Hepatocyte (in vitro differentiated cells): ENCODE results near the gene RPS6KC1.

Source experiments
- EZH2 ChIP-seq: fragments of 200-600 bp; sonication (generic); IDR thresholded peaks from 2 replicates; pipeline ENCODE4 v1.6.1; 2016; ENCODE audit warnings: antibody characterized with exemption, mild to moderate bottlenecking, borderline replicate concordance
- TF ChIP-seq, protein P1 (sequence below): fragments of 200-600 bp; sonication (generic); IDR thresholded peaks from 2 replicates; pipeline ENCODE4 v1.5.1; 2016; ENCODE audit warnings: antibody characterized with exemption, mild to moderate bottlenecking; ENCODE audit not compliant: poor library complexity

DNA sequence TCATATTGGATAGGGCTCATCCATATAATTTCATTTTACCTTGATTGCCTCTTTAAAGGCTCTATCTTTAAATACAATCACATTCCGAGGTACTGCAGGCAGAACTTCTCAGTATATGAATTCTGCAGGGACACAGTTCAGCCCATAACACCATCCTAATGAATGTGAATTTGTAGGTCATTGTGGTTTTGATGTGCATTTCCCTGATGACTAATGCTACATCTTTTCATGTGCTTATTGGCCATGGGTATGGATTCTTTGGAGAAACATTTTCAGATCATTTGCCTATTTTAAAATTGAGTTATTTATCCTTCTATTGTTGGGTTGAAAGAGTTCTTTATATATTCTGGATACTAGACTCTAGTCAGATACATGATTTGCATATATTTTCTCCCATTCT is 9.6 kb upstream of the RPS6KC1 start:
- TF ChIP-seq, protein P1, sequence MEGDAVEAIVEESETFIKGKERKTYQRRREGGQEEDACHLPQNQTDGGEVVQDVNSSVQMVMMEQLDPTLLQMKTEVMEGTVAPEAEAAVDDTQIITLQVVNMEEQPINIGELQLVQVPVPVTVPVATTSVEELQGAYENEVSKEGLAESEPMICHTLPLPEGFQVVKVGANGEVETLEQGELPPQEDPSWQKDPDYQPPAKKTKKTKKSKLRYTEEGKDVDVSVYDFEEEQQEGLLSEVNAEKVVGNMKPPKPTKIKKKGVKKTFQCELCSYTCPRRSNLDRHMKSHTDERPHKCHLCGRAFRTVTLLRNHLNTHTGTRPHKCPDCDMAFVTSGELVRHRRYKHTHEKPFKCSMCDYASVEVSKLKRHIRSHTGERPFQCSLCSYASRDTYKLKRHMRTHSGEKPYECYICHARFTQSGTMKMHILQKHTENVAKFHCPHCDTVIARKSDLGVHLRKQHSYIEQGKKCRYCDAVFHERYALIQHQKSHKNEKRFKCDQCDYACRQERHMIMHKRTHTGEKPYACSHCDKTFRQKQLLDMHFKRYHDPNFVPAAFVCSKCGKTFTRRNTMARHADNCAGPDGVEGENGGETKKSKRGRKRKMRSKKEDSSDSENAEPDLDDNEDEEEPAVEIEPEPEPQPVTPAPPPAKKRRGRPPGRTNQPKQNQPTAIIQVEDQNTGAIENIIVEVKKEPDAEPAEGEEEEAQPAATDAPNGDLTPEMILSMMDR: no peak
- TF ChIP-seq EZH2: no peak
